ENCODE results near the gene DTX3L. TPM values are rescaled to one million over a fixed set of nuclear protein-coding genes. Genes with fewer than 3 reads are reported as not detected.

DTX3L gene
- total and polyA plus RNA-seq, 2 of the 8 experiments (the other 6 are each of a cell fraction or from before 2014, with no cell fraction given) = 1.7 to 11.3 TPM

GRCh38 chr3:122586773-122587485, 22.8 kb downstream of the DTX3L start:
- Histone ChIP-seq H3K56ac (replicated peaks; ENCODE audit: insufficient read length, low read depth, low read length) (no peak overlapping the region), H3K27ac (ENCODE audit: low read depth, low read length) (no peak overlapping the region), H2BK15ac (ENCODE audit: low read length) (no peak overlapping the region), H4K20me1 (replicated peaks in 1 of 2; ENCODE audit: control insufficient read depth in 1 of 2, insufficient read depth in 2 of 2, low read length in 2 of 2) (no peaks in the 10 kb centered on the region), H2BK12ac (ENCODE audit: low read depth, low read length) (no peak overlapping the region), H3K4me1 (replicated peaks in 1 of 4; ENCODE audit: control insufficient read depth in 3 of 4, insufficient read depth in 4 of 4, low read length in 3 of 4) (peaks cover 0 to 2% (median 0%) of the 10 kb centered on the region in 4 experiments; a peak in 1 of 7 replicates), H4K91ac (replicated peaks; ENCODE audit: insufficient read length, low read length) (no peak overlapping the region), H2AFZ (ENCODE audit: low read length) (no peak overlapping the region), H2AK5ac (ENCODE audit: low read depth, low read length) (peak overlapping the region; percentile 39; the same call in 1 of the 2 replicates), H3K18ac (ENCODE audit: extremely low read depth, low read length) (no peak overlapping the region), H3K36me3 (ENCODE audit: control insufficient read depth in 2 of 4, insufficient read depth in 4 of 4, low read length in 3 of 4) (peaks cover 0 to 3% (median 0%) of the 10 kb centered on the region in 4 experiments; a peak in 3 of 8 replicates), H2BK120ac (replicated peaks; ENCODE audit: low read depth, low read length) (no peak overlapping the region), H3K4me3 (ENCODE audit: extremely low read depth in 1 of 4, insufficient read depth in 2 of 4, low read depth in 3 of 4, low read length in 4 of 4) (no peak overlapping the region), H3K4me2 (ENCODE audit: insufficient read depth in 1 of 2, low read depth in 2 of 2, low read length in 2 of 2) (no peak overlapping the region), H3K27me3 (replicated peaks in 1 of 4; ENCODE audit: control insufficient read depth in 3 of 4, extremely low read depth in 1 of 4, insufficient read depth in 3 of 4, low read length in 3 of 4) (no peaks in the 10 kb centered on the region), H3K9me3 (ENCODE audit: insufficient read depth in 2 of 2, low read depth in 1 of 2, low read length in 1 of 2) (peaks cover 7% of the 10 kb centered on the region in 2 experiments; a peak in 3 of 4 replicates), H3K14ac (ENCODE audit: insufficient read length) (no peak overlapping the region), H3K23ac (ENCODE audit: insufficient read length) (no peak overlapping the region), H3K23me2 (ENCODE audit: low read depth, low read length) (no peaks in the 10 kb centered on the region), H4K5ac (ENCODE audit: insufficient read length, low read depth, low read length) (no peak overlapping the region), H4K8ac (ENCODE audit: extremely low read depth, insufficient read depth, low read length) (no peak overlapping the region), H3K9ac (replicated peaks in 1 of 4; ENCODE audit: extremely low read depth in 1 of 4, low read depth in 3 of 4, low read length in 3 of 4) (no peak overlapping the region), H3K4ac (replicated peaks; ENCODE audit: insufficient read length, low read depth, low read length) (no peak overlapping the region), H3K79me1 (ENCODE audit: low read depth, low read length) (no peaks in the 10 kb centered on the region), H3K79me2 (ENCODE audit: control insufficient read depth in 1 of 2, insufficient read depth in 2 of 2, low read length in 2 of 2) (no peaks in the 10 kb centered on the region), H2BK5ac (ENCODE audit: low read depth, low read length) (no peak overlapping the region), H2BK20ac (ENCODE audit: low read length) (no peak overlapping the region)
- ChIA-PET POLR2A (ENCODE audit: partially characterized antibody) (no interaction called here), CTCF (ENCODE audit: partially characterized antibody) (no interaction called here)
- DNase-seq (ENCODE audit: low read depth in 1 of 2, low spot score in 2 of 2) (no peak), FAIRE-seq (no peak)
- TF ChIP-seq JUN (IDR thresholded peaks at IDR 0.05; ENCODE audit: low read depth, low read length) (no peak), BCL11A (IDR thresholded peaks at IDR 0.05; ENCODE audit: low read depth in 2 of 2, low read length in 2 of 2) (no peak), GTF2F1 (IDR thresholded peaks at IDR 0.05; ENCODE audit: borderline replicate concordance, low read depth, low read length) (no peak), TEAD4 (IDR thresholded peaks at IDR 0.05; ENCODE audit: low read depth, low read length) (no peak), PHF8 (conservative IDR thresholded peaks at IDR 0.05; ENCODE audit: low read depth, low read length) (no peak), ATF3 (IDR thresholded peaks at IDR 0.05; ENCODE audit: insufficient read depth, low read depth, low read length) (no peak), SUZ12 (IDR thresholded peaks at IDR 0.05; ENCODE audit: low read length) (no peak), CHD2 (IDR thresholded peaks at IDR 0.05; ENCODE audit: low read length) (no peak), RBBP5 (IDR thresholded peaks at IDR 0.05; ENCODE audit: borderline replicate concordance, low read depth, low read length) (no peak), NANOG (IDR thresholded peaks at IDR 0.05; ENCODE audit: insufficient read depth, low read depth, low read length, poor library complexity, severe bottlenecking) (no peak), CBX8 (IDR thresholded peaks at IDR 0.05; ENCODE audit: borderline replicate concordance, low read depth, low read length) (no peak), EGR1 (IDR thresholded peaks at IDR 0.05; ENCODE audit: borderline replicate concordance, low read depth, low read length) (no peak), RNF2 (IDR thresholded peaks at IDR 0.05; ENCODE audit: borderline replicate concordance, low read depth, low read length, missing control alignments, poor library complexity, severe bottlenecking) (no peak)
